Glutamatergic neuron (in vitro differentiated cells): ENCODE data around the gene HMCN1. TPM values are rescaled to one million over a fixed set of nuclear protein-coding genes. Genes with fewer than 3 reads are reported as not detected.
"Not testable (repeated sequence)": the region's sequence is repeated elsewhere in the genome, so short reads cannot be mapped to it uniquely, and the experiment has no call there.

ENCODE experiments used
- DNase-seq: peaks from one replicate; pipeline ENCODE4 v3.0.0; 2022
- H3K27ac Mint-ChIP-seq: one replicate; pipeline ENCODE4 v1.8.0; 2020; ENCODE audit warnings: mild to moderate bottlenecking, mixed read lengths, inconsistent platforms; ENCODE audit not compliant: unreplicated experiment
- H3K27me3 Mint-ChIP-seq: one replicate; pipeline ENCODE4 v1.8.0; 2020; ENCODE audit warnings: mild to moderate bottlenecking, moderate library complexity, mixed read lengths, inconsistent platforms; ENCODE audit not compliant: unreplicated experiment
- H3K36me3 Mint-ChIP-seq: one replicate; pipeline ENCODE4 v1.8.0; 2020; ENCODE audit warnings: mild to moderate bottlenecking, mixed read lengths, inconsistent platforms; ENCODE audit not compliant: unreplicated experiment
- H3K4me1 Mint-ChIP-seq: one replicate; pipeline ENCODE4 v1.8.0; 2020; ENCODE audit warnings: mild to moderate bottlenecking, low read depth, mixed read lengths, inconsistent platforms; ENCODE audit not compliant: unreplicated experiment
- H3K4me3 Mint-ChIP-seq: one replicate; pipeline ENCODE4 v1.8.0; 2020; ENCODE audit warnings: mild to moderate bottlenecking, mixed read lengths, inconsistent platforms; ENCODE audit not compliant: unreplicated experiment
- H3K9me3 Mint-ChIP-seq: one replicate; pipeline ENCODE4 v1.8.0; 2020; ENCODE audit warnings: mild to moderate bottlenecking, moderate library complexity, mixed read lengths, inconsistent platforms; ENCODE audit not compliant: unreplicated experiment
- total RNA-seq: library from RNA; stranded (reverse); fragmentation: NEBNext Ultra II Directional; extraction: Animal tissue kit (Norgen Biotek cat#: 25700); gene quantifications from one replicate; pipeline ENCODE4 v1.2.1, GENCODE V29; 2021; ENCODE audit not compliant: unreplicated experiment
- TF ChIP-seq, protein P1 (sequence below): fragments of 200-600 bp; sonication (generic); IDR thresholded peaks from one replicate; pipeline ENCODE4 v1.5.0; 2021; ENCODE audit not compliant: partially characterized antibody, unreplicated experiment

The HMCN1 gene
- total RNA-seq, 1 donor from 2014 or later = 0.93 TPM

DNA sequence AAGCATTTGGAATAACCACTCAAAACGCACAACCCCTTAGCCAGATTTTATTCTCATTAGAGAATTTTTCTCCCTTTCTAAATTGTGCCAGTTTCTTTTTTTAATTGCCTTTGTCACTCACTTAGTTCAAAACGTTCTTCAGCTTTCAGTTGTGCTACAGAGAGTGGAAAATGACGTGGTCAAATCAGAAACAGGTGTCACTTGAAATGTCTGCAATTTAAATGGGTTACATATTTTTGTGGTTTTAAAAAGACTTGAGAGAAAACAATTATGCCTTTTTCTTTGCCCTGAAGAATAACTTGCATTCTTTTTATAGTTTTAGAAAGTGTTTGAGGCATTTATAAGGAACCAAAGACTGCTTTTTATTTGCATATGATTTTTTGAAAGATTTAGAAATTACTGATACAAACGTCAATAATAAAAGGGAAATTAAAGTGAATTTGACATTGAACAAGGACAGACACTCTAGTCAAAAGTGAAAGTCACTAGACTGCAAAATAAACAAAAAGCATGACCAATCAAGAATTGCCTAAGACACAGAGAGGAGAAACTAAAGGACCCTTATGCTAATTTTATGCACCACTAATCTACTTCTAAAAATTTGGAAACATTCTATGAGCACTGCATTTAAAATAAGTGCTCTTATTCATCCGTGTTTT lies 449.9 kb downstream of the HMCN1 start:
- Mint-ChIP-seq H3K4me3 (no peak overlapping the region), H3K36me3 (no peaks in the 10 kb centered on the region), H3K9me3 (peaks cover 2% of the 10 kb centered on the region), H3K27ac (no peak overlapping the region), H3K4me1 (peaks cover 13% of the 10 kb centered on the region), H3K27me3 (no peaks in the 10 kb centered on the region)
- TF ChIP-seq, protein P1, sequence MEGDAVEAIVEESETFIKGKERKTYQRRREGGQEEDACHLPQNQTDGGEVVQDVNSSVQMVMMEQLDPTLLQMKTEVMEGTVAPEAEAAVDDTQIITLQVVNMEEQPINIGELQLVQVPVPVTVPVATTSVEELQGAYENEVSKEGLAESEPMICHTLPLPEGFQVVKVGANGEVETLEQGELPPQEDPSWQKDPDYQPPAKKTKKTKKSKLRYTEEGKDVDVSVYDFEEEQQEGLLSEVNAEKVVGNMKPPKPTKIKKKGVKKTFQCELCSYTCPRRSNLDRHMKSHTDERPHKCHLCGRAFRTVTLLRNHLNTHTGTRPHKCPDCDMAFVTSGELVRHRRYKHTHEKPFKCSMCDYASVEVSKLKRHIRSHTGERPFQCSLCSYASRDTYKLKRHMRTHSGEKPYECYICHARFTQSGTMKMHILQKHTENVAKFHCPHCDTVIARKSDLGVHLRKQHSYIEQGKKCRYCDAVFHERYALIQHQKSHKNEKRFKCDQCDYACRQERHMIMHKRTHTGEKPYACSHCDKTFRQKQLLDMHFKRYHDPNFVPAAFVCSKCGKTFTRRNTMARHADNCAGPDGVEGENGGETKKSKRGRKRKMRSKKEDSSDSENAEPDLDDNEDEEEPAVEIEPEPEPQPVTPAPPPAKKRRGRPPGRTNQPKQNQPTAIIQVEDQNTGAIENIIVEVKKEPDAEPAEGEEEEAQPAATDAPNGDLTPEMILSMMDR = no peak
- no peak for DNase-seq

DNA sequence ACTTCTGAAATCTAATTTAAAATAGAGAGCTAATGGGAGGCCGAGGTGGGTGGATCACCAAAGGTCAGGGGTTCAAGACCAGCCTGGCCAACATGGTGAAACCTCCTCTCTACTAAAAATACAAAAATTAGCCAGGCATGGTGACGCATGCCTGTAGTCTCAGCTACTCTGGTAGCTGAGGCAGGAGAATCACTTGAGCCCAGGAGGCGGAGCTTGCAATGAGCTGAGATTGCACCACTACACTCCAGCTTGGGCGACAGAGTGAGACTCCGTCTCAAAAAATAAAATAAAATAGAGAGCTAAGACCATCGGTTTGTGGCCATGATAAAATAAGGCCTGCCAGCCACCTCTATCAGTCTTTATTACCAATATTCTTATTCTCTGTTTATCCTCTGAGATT lies 452.1 kb downstream of the HMCN1 start:
- H3K27me3 Mint-ChIP-seq, H3K4me1 Mint-ChIP-seq: not testable (repeated sequence)

DNA sequence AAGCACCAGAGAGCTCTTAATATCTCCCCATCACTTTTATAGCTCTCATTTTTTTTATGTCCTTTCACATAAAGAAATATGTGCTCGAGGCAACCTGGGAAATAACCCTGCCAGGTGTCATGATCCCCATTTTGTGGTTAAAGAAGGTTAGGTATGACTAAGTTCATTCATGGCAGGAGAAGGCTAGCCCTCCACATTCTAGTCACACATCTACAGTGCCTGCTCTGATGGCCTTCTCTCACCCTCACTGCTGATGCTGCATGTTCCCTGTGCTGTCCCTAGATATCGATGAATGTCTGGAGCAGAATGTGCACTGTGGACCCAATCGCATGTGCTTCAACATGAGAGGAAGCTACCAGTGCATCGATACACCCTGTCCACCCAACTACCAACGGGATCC lies 453.4 kb downstream of the HMCN1 start:
- Mint-ChIP-seq H3K27me3 (no peaks in the 10 kb centered on the region), H3K36me3 (no peaks in the 10 kb centered on the region), H3K9me3 (peaks cover 2% of the 10 kb centered on the region), H3K4me1 (no peaks in the 10 kb centered on the region), H3K4me3 (no peak overlapping the region), H3K27ac (no peak overlapping the region)
- TF ChIP-seq, protein P1 = no peak
- no peak for DNase-seq

More for the DNA sequence above, 452.1 kb downstream of the HMCN1 start:
- not testable (repeated sequence) for H3K36me3 Mint-ChIP-seq, H3K4me3 Mint-ChIP-seq, H3K9me3 Mint-ChIP-seq, H3K27ac Mint-ChIP-seq, DNase-seq

DNA sequence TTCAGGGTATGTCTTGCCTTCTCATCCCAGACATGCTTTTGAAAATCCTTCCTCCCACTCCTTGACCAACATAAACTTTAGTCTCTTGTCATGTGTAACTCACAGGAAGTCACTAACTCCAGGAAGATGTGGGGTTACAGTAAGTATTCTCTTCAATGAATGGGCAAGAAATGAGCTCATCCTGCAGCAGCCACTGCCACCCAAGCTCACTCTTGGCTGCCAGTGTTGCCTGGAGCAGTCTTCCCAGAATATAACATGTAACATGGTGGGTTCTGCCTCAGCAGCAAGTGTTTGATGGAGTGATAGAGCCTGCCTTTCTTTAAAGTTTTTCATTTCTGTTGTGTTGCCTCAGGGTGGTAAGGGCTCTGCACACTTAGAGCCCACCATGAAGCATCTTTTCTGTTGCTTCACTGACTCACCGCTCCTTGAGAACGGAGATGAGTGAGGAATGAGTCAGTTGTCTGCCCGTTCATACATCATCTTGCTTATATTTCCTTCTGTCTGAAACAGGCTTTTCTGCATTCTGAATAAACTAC lies 453.9 kb downstream of the HMCN1 start:
- Mint-ChIP-seq H3K27ac (no peak overlapping the region), H3K4me3 (no peak overlapping the region), H3K4me1 (no peaks in the 10 kb centered on the region), H3K36me3 (no peaks in the 10 kb centered on the region), H3K9me3 (peaks cover 2% of the 10 kb centered on the region), H3K27me3 (no peaks in the 10 kb centered on the region)
- TF ChIP-seq, protein P1 = no peak
- DNase-seq = no peak

DNA sequence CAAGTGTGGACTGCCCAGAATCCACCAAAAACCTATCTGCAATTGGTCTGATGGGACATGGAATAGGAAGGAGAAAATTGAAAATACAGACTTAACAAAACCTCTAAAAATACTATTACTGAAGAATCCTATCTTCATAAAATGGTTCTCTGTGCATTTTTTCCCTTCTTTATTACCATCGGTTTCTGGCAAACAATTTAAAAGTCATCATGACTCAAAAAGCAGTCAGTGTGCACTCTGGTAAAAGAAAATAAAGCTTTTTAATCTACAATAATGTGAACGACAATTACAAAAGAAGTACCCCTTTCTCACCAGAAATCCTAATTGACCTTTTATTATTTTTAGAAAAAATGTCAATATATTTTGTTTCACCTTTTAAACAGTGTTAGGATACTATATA lies 454.5 kb downstream of the HMCN1 start:
- no peaks in the 10 kb centered on the region for H3K4me1 Mint-ChIP-seq
- TF ChIP-seq, protein P1 = no peak
- H3K4me3 Mint-ChIP-seq = no peak overlapping the region
- H3K36me3 Mint-ChIP-seq = no peaks in the 10 kb centered on the region
- no peak overlapping the region for H3K27ac Mint-ChIP-seq
- peaks cover 2% of the 10 kb centered on the region for H3K27me3 Mint-ChIP-seq
- DNase-seq = no peak
- H3K9me3 Mint-ChIP-seq = peaks cover 2% of the 10 kb centered on the region
